ENCODE data around the gene S100A2. TPM values are rescaled to one million over a fixed set of nuclear protein-coding genes. Genes with fewer than 3 reads are reported as not detected.
A peak's percentile ranks its signal among the peaks of the same experiment; 100 is the strongest.

The S100A2 gene
- polyA plus RNA-seq, 2 of the 4 experiments (the other 2 are of a cell fraction) = 5.1 to 15.9 TPM

DNA sequence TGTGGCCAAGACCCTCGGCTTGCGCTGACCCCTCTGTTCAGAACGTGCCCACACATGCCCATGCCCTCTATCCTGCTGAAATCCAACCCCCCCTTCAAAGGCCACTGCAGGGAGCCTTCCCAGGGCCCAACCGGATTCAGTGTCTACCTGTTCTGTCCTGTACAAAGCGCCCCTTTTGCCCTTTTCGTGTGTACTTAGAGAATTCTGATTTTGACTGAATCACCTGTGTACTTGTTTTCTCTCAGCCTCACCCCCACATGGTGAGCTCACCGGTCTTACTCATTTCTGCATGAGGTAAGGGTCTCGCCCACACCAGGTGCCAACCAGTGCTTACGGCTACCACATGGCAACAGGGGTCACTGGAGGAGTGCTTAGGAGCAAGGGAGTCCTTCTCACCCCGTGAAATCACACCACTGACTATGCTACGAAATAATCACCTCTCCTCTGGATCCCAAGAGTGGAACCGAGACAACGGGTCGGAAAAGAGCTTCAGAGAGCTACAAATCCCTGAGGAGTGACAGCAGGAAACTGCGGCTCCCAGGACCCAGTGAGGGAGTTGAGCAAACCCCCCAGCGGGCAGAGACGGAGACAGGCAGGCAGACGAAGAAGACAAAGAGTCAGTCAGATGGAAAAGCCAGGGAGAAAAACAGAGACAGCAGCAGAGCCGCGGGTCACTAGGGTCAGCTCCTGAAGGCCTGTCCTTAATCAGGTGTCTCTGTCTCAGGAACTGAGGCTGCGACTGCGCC lies 2.1 kb upstream of the S100A2 start:
- Histone ChIP-seq H3K4me3 (peak overlapping the region; percentile 24; the same call in 2 of the 3 replicates), H3K4me1 (peaks cover 57% of the 10 kb centered on the region), H3K27ac (peak overlapping the region; percentile 97 to 100), H3K4me2 (peak overlapping the region; percentile 80), H3K9me3 (no peaks in the 10 kb centered on the region)
- ChIA-PET CTCF (interaction anchor here (0.6 to 7.5 kb wide), 38 partner anchors 8 to 217 kb away, joined by 3 to 471 read pairs (median 6); partner anchors contain the start of genes CHTOP, NPR1, S100A1 and S100A13), POLR2A (interaction anchor here (0.6 to 2.4 kb wide), 7 partner anchors 20 to 160 kb away, joined by 3 to 102 read pairs (median 6); partner anchors contain the start of genes CHTOP, INTS3, S100A4 and S100A6)
- ATAC-seq = peak; percentile 3; a peak in 4 of 6 replicates
- WGBS (ENCODE audit: missing lambda C conversion rate) = 13% methylated on average over 20 of the region's 22 CpGs
- DNase-seq (ENCODE audit: low read depth in 1 of 2, low spot score in 1 of 2) = peak; percentile 48 to 82
- FAIRE-seq = peak; percentile 49
- TF ChIP-seq RFX5 (IDR thresholded peaks at IDR 0.05) (0 out of 2 replicates have a peak, but pooled peaks have one; percentile 42), FOSL2 (IDR thresholded peaks at IDR 0.05) (no peak), FOSL2 (CRISPR knock-in tag; IDR thresholded peaks at IDR 0.05) (peak; percentile 55), KDM1A (IDR thresholded peaks at IDR 0.05; ENCODE audit: low read depth) (no peak), MAZ (IDR thresholded peaks at IDR 0.05; ENCODE audit: borderline replicate concordance, low read depth, low read length) (no peak)
- TF ChIP-seq, protein P1, sequence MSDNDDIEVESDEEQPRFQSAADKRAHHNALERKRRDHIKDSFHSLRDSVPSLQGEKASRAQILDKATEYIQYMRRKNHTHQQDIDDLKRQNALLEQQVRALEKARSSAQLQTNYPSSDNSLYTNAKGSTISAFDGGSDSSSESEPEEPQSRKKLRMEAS (IDR thresholded peaks at IDR 0.05) = peak; percentile 66
- TF ChIP-seq, protein P2, sequence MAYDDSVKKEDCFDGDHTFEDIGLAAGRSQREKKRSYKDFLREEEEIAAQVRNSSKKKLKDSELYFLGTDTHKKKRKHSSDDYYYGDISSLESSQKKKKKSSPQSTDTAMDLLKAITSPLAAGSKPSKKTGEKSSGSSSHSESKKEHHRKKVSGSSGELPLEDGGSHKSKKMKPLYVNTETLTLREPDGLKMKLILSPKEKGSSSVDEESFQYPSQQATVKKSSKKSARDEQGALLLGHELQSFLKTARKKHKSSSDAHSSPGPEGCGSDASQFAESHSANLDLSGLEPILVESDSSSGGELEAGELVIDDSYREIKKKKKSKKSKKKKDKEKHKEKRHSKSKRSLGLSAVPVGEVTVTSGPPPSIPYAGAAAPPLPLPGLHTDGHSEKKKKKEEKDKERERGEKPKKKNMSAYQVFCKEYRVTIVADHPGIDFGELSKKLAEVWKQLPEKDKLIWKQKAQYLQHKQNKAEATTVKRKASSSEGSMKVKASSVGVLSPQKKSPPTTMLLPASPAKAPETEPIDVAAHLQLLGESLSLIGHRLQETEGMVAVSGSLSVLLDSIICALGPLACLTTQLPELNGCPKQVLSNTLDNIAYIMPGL (CRISPR knock-in tag; IDR thresholded peaks at IDR 0.05; ENCODE audit: borderline replicate concordance) = peak; percentile 11; the same call in 1 of the 2 replicates
- TF ChIP-seq, protein P3, sequence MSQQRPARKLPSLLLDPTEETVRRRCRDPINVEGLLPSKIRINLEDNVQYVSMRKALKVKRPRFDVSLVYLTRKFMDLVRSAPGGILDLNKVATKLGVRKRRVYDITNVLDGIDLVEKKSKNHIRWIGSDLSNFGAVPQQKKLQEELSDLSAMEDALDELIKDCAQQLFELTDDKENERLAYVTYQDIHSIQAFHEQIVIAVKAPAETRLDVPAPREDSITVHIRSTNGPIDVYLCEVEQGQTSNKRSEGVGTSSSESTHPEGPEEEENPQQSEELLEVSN (IDR thresholded peaks at IDR 0.05; ENCODE audit: borderline replicate concordance, low read depth) = 0 out of 2 replicates have a peak, but pooled peaks have one; percentile 17

DNA sequence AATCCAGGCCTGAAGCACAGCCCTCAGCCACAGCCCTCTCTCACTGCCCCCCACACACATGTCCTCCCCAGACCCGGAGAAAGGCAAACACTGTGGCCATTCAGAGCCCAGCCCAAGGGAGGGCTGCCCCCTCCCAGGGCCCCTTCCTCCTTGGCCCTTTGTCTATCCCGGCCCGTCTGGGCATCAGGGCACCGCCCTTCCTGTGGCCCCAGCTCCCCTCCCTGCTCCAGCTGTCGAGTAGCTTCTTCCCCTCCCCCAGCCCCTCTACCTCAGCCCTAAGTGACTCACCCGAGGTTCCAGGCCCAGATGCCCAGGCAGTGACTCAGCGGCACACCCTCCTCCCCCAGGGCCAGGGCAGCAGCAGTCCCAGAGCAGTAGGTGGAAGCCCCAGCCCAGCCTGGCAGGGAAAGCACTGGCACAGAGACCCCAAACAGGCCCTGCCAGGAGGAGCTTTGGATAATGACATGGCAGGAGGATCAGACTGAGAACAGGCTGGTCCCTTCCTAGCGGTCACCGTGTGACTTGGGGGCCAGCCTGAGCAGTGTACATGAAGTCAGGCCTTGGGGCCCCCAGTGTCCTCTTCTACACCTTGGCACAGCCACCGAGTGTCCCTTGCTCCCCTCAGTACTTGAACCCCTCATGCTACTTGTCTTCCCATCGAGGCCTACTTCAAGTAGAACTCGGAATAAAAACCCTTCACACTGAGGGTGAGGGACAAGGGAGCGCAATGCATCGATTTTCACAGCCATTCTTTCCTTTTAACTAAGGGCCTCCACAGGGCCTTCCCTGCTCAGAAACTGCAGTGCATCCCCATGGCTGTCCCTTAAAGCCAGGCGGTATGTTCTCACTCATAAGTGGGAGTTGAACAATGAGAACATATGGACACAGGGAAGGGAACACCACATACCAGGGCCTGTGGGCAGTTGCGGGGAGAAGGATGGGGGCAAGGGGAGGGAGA lies 1.0 kb upstream of the S100A2 start:
- Histone ChIP-seq H3K9me3 (no peaks in the 10 kb centered on the region), H3K4me2 (peak overlapping the region; percentile 80), H3K27ac (peak overlapping the region; percentile 97 to 100), H3K4me1 (peaks cover 57% of the 10 kb centered on the region), H3K4me3 (peak overlapping the region; percentile 15; the same call in 1 of the 3 replicates)
- ATAC-seq (peak; percentile 82 to 89), DNase-seq (ENCODE audit: low read depth in 1 of 2, low spot score in 1 of 2) (peak; percentile 99), FAIRE-seq (peak; percentile 93)
- ChIA-PET CTCF (interaction anchor here (0.9 to 8.3 kb wide), 9 partner anchors 19 to 214 kb away, joined by 3 to 141 read pairs (median 5); partner anchors contain the start of genes S100A13, S100A3, S100A4 and S100A5), POLR2A (interaction anchor here (0.6 to 2.3 kb wide), 14 partner anchors 9 to 424 kb away, joined by 3 to 96 read pairs (median 6); partner anchors contain the start of genes CHTOP, S100A13, S100A4 and S100A5)
- WGBS (ENCODE audit: missing lambda C conversion rate) = 21% methylated on average over 13 of the region's 16 CpGs
- TF ChIP-seq EP300 (IDR thresholded peaks at IDR 0.05) (peak; percentile 75 to 85; a peak in 3 of 5 replicates), RAD21 (conservative IDR thresholded peaks at IDR 0.05 in 1 of 2, IDR thresholded peaks at IDR 0.05 in 1 of 2) (peak; percentile 30 to 58; a peak in 4 of 5 replicates), BHLHE40 (IDR thresholded peaks at IDR 0.05; ENCODE audit: low read depth, low read length) (no peak), RARB (CRISPR knock-in tag; IDR thresholded peaks at IDR 0.05) (no peak; the same call in 1 of the 2 replicates), EHF (CRISPR knock-in tag; IDR thresholded peaks at IDR 0.05) (peak; percentile 79; the same call in 1 of the 2 replicates), ZSCAN20 (CRISPR knock-in tag; IDR thresholded peaks at IDR 0.05) (peak; percentile 82), EHMT2 (IDR thresholded peaks at IDR 0.05; ENCODE audit: low read depth) (no peak), CEBPB (IDR thresholded peaks at IDR 0.05) (peak in 1 of 2 experiments; percentile 64; a peak in 2 of 4 replicates), RNF2 (IDR thresholded peaks at IDR 0.05; ENCODE audit: borderline replicate concordance, low read depth) (no peak), ESRRA (IDR thresholded peaks at IDR 0.05; ENCODE audit: borderline replicate concordance, low read length) (no peak), FOSB (CRISPR knock-in tag; IDR thresholded peaks at IDR 0.05) (0 out of 2 replicates have a peak, but pooled peaks have one; percentile 56), HEYL (CRISPR knock-in tag; IDR thresholded peaks at IDR 0.05) (0 out of 2 replicates have a peak, but pooled peaks have one; percentile 73), KDM5A (IDR thresholded peaks at IDR 0.05) (no peak), ZNF302 (CRISPR knock-in tag; IDR thresholded peaks at IDR 0.05) (peak; percentile 84; the same call in 1 of the 2 replicates), FOSL2 (IDR thresholded peaks at IDR 0.05) (peak; percentile 99), FOSL2 (CRISPR knock-in tag; IDR thresholded peaks at IDR 0.05) (peak; percentile 100), MAFK (IDR thresholded peaks at IDR 0.05; ENCODE audit: partially characterized antibody) (peak; percentile 51), TFCP2L1 (CRISPR knock-in tag; IDR thresholded peaks at IDR 0.05) (no peak; the same call in none of the 2 replicates), HOXB5 (CRISPR knock-in tag; IDR thresholded peaks at IDR 0.05) (peak; percentile 64), PHF8 (IDR thresholded peaks at IDR 0.05; ENCODE audit: borderline replicate concordance, low read depth) (no peak)
- TF ChIP-seq, protein P4, sequence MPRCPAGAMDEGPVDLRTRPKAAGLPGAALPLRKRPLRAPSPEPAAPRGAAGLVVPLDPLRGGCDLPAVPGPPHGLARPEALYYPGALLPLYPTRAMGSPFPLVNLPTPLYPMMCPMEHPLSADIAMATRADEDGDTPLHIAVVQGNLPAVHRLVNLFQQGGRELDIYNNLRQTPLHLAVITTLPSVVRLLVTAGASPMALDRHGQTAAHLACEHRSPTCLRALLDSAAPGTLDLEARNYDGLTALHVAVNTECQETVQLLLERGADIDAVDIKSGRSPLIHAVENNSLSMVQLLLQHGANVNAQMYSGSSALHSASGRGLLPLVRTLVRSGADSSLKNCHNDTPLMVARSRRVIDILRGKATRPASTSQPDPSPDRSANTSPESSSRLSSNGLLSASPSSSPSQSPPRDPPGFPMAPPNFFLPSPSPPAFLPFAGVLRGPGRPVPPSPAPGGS (IDR thresholded peaks at IDR 0.05) = peak; percentile 59; the same call in 1 of the 3 replicates
- TF ChIP-seq, protein P5, sequence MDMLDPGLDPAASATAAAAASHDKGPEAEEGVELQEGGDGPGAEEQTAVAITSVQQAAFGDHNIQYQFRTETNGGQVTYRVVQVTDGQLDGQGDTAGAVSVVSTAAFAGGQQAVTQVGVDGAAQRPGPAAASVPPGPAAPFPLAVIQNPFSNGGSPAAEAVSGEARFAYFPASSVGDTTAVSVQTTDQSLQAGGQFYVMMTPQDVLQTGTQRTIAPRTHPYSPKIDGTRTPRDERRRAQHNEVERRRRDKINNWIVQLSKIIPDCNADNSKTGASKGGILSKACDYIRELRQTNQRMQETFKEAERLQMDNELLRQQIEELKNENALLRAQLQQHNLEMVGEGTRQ (IDR thresholded peaks at IDR 0.05) = no peak

Measured in A549 (cell line).